ENCODE results near the gene ERAP2.

The ERAP2 gene

DNA sequence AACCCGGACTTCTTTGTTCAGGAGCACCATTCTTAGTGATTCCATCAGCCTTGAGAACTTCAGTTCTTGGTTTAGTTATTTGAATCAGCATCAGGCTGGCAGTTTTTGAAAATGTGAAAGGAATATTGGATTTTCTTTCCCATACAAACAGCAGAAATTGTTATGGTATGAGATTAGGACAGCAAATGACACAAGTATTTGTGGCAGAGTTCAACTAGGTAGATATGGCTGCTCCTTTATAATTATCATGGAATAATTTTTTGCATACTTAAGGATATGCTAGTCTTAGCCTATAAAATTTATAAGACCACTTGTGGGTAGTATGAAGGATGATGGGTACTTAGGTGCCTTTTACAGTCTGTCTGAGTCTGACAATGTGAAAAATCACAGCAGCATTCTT lies 25.5 kb downstream of the ERAP2 start:
- H3K36me3 ChIP-seq (ENCODE audit: low read depth) = peaks cover 42% of the 10 kb centered on the region
- TF ChIP-seq, protein P1, sequence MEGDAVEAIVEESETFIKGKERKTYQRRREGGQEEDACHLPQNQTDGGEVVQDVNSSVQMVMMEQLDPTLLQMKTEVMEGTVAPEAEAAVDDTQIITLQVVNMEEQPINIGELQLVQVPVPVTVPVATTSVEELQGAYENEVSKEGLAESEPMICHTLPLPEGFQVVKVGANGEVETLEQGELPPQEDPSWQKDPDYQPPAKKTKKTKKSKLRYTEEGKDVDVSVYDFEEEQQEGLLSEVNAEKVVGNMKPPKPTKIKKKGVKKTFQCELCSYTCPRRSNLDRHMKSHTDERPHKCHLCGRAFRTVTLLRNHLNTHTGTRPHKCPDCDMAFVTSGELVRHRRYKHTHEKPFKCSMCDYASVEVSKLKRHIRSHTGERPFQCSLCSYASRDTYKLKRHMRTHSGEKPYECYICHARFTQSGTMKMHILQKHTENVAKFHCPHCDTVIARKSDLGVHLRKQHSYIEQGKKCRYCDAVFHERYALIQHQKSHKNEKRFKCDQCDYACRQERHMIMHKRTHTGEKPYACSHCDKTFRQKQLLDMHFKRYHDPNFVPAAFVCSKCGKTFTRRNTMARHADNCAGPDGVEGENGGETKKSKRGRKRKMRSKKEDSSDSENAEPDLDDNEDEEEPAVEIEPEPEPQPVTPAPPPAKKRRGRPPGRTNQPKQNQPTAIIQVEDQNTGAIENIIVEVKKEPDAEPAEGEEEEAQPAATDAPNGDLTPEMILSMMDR (IDR thresholded peaks at IDR 0.05; ENCODE audit: poor library complexity, severe bottlenecking) = no peak
- H3K27ac ChIP-seq (ENCODE audit: poor library complexity, severe bottlenecking) = no peak overlapping the region
- no peaks in the 10 kb centered on the region for H3K9me3 ChIP-seq (ENCODE audit: severe bottlenecking)
- ATAC-seq (ENCODE audit: low read depth) (no peak), DNase-seq (ENCODE audit: low spot score) (no peak)
- H3K4me1 ChIP-seq (ENCODE audit: insufficient read depth, poor library complexity, severe bottlenecking) = no peaks in the 10 kb centered on the region
- no peaks in the 10 kb centered on the region for H3K27me3 ChIP-seq (ENCODE audit: insufficient read depth, poor library complexity, severe bottlenecking)
- no peak overlapping the region for H3K4me3 ChIP-seq (ENCODE audit: severe bottlenecking)

DNA sequence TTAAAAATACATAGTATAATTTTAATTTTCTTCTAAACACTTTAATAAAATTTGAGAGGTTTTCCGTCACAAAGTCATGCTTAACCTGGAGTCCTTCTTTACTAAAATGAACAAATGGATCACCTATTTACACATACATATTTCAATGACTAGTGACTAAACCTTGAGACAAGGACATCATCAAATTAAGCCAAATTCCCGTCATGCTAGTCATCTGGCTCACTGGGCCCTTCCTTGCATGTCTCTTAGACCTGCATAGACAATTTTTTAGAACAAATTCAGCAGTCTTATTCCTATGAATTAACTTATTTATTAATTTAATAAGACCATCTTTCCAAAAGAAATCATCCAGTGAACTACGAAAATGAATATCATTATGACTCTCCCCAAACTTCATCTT lies 26.6 kb downstream of the ERAP2 start:
- no peak for DNase-seq (ENCODE audit: low spot score)
- H3K4me3 ChIP-seq (ENCODE audit: severe bottlenecking) = no peak overlapping the region
- TF ChIP-seq, protein P1 (IDR thresholded peaks at IDR 0.05; ENCODE audit: poor library complexity, severe bottlenecking) = no peak
- no peak overlapping the region for H3K27ac ChIP-seq (ENCODE audit: poor library complexity, severe bottlenecking)
- no peaks in the 10 kb centered on the region for H3K27me3 ChIP-seq (ENCODE audit: insufficient read depth, poor library complexity, severe bottlenecking)
- H3K9me3 ChIP-seq (ENCODE audit: severe bottlenecking) = no peaks in the 10 kb centered on the region
- no peak for ATAC-seq (ENCODE audit: low read depth)
- H3K36me3 ChIP-seq (ENCODE audit: low read depth) = peaks cover 32% of the 10 kb centered on the region
- no peaks in the 10 kb centered on the region for H3K4me1 ChIP-seq (ENCODE audit: insufficient read depth, poor library complexity, severe bottlenecking)

DNA sequence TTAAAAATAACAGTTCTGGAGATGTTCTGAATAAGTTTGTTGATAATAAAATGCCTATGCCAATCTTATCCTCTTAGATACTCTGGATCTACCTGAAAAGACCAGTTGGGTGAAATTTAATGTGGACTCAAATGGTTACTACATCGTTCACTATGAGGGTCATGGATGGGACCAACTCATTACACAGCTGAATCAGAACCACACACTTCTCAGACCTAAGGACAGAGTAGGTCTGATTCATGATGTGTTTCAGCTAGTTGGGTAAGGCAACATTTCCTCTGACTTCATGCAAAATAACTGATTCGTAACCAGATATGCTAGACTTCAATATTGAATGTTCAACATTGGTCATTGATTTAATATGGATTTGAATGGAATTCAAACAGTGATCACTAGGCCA lies 27.0 kb downstream of the ERAP2 start:
- Histone ChIP-seq H3K36me3 (ENCODE audit: low read depth) (peaks cover 30% of the 10 kb centered on the region), H3K27me3 (ENCODE audit: insufficient read depth, poor library complexity, severe bottlenecking) (no peaks in the 10 kb centered on the region), H3K9me3 (ENCODE audit: severe bottlenecking) (no peaks in the 10 kb centered on the region), H3K27ac (ENCODE audit: poor library complexity, severe bottlenecking) (no peak overlapping the region), H3K4me1 (ENCODE audit: insufficient read depth, poor library complexity, severe bottlenecking) (no peaks in the 10 kb centered on the region), H3K4me3 (ENCODE audit: severe bottlenecking) (no peak overlapping the region)
- DNase-seq (ENCODE audit: low spot score) = no peak
- ATAC-seq (ENCODE audit: low read depth) = no peak
- TF ChIP-seq, protein P1 (IDR thresholded peaks at IDR 0.05; ENCODE audit: poor library complexity, severe bottlenecking) = no peak

DNA sequence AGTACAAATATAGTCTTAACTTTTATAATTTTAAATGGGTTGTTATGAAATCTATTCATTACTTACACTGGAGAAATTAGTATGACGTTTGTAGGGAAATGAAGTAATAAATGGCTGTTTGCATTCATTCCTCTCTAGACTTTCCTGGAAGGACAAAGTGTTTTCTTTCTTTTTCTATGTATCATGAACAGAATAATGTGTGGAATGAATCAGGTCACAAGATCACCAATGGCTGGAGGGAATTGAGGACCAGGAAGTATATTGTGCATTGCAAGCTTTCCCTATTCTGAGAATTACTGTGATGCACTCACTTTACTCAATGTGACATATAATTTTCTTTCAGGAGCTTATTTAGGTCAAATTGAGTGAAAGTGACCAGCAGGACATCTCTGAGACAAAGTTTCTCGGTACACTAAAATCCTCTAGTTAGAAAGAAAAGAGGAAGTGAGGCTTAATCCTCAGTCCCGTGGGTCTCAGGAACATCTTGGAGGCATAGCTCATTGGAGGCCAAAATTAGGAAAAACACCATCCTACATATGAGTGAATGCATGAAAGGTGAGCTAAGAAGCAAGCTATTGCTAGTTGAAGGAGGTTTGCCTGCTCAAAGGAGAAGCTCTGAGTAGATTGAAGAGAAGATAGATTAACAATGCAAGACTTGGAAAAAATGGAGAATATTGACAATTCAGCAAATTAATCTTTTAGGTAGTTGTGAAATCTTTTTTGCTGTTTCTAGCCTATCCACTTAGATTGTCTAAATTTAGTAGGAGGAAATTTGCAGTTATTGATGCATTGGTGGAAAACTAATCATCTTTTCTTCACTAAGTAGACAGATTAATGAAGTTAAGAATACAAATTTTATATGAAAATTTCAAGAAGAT lies 28.0 kb downstream of the ERAP2 start:
- DNase-seq (ENCODE audit: low spot score) = no peak
- TF ChIP-seq, protein P1 (IDR thresholded peaks at IDR 0.05; ENCODE audit: poor library complexity, severe bottlenecking) = no peak
- Histone ChIP-seq H3K27ac (ENCODE audit: poor library complexity, severe bottlenecking) (no peak overlapping the region), H3K36me3 (ENCODE audit: low read depth) (peaks cover 39% of the 10 kb centered on the region), H3K4me1 (ENCODE audit: insufficient read depth, poor library complexity, severe bottlenecking) (no peaks in the 10 kb centered on the region), H3K9me3 (ENCODE audit: severe bottlenecking) (no peaks in the 10 kb centered on the region), H3K27me3 (ENCODE audit: insufficient read depth, poor library complexity, severe bottlenecking) (no peaks in the 10 kb centered on the region), H3K4me3 (ENCODE audit: severe bottlenecking) (no peak overlapping the region)
- no peak for ATAC-seq (ENCODE audit: low read depth)

DNA sequence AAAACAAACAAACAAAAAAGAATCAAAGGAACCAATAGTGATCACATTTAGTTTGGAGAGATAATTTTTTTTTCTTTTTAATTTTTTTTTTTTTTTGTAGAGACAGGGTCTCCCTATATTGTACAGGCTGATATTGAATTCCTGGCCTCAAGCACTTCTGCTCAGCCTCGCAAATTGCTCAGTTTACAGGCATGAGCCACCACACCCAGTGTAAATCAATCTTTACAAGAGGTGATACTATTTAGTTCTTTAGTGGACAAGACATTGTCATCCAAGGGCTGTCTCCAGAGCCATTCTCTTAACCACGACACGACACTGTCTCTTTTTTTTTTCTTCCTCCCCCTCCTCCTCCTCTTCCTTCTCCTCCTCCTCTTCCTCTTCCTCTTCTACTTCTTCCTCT lies 29.6 kb downstream of the ERAP2 start:
- Histone ChIP-seq H3K4me1 (ENCODE audit: insufficient read depth, poor library complexity, severe bottlenecking) (no peaks in the 10 kb centered on the region), H3K27ac (ENCODE audit: poor library complexity, severe bottlenecking) (no peak overlapping the region), H3K4me3 (ENCODE audit: severe bottlenecking) (no peak overlapping the region), H3K9me3 (ENCODE audit: severe bottlenecking) (no peaks in the 10 kb centered on the region), H3K27me3 (ENCODE audit: insufficient read depth, poor library complexity, severe bottlenecking) (no peaks in the 10 kb centered on the region), H3K36me3 (ENCODE audit: low read depth) (peaks cover 43% of the 10 kb centered on the region)
- ATAC-seq (ENCODE audit: low read depth) (no peak), DNase-seq (ENCODE audit: low spot score) (no peak)
- TF ChIP-seq, protein P1 (IDR thresholded peaks at IDR 0.05; ENCODE audit: poor library complexity, severe bottlenecking) = no peak

Measured in RWPE2 (cell line).